Measurements from ENCODE around the gene FGD5. TPM values are rescaled to one million over a fixed set of nuclear protein-coding genes. Genes with fewer than 3 reads are reported as not detected.

FGD5 gene
- total RNA-seq, 1 donor from 2014 or later, result 3.2 TPM

- TF ChIP-seq, protein P1, sequence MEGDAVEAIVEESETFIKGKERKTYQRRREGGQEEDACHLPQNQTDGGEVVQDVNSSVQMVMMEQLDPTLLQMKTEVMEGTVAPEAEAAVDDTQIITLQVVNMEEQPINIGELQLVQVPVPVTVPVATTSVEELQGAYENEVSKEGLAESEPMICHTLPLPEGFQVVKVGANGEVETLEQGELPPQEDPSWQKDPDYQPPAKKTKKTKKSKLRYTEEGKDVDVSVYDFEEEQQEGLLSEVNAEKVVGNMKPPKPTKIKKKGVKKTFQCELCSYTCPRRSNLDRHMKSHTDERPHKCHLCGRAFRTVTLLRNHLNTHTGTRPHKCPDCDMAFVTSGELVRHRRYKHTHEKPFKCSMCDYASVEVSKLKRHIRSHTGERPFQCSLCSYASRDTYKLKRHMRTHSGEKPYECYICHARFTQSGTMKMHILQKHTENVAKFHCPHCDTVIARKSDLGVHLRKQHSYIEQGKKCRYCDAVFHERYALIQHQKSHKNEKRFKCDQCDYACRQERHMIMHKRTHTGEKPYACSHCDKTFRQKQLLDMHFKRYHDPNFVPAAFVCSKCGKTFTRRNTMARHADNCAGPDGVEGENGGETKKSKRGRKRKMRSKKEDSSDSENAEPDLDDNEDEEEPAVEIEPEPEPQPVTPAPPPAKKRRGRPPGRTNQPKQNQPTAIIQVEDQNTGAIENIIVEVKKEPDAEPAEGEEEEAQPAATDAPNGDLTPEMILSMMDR (IDR thresholded peaks at IDR 0.05; ENCODE audit: unreplicated experiment), result no peak
- peaks cover 84% of the 10 kb centered on the region for H3K27me3 Mint-ChIP-seq (ENCODE audit: low read depth)
- H3K4me1 Mint-ChIP-seq, result peaks cover 11% of the 10 kb centered on the region
- no peak overlapping the region for H3K4me3 Mint-ChIP-seq
- no peaks in the 10 kb centered on the region for H3K9me3 Mint-ChIP-seq
- no peaks in the 10 kb centered on the region for H3K36me3 Mint-ChIP-seq
- no peak overlapping the region for H3K27ac Mint-ChIP-seq
- no peak for DNase-seq (ENCODE audit: low spot score in 2 of 2, unreplicated experiment in 2 of 2)
Observed at GRCh38 chr3:14812196-14812790, 6.5 kb upstream of the FGD5 start.

GRCh38 chr3:14814411-14814871 is 4.3 kb upstream of the FGD5 start:
- H3K27me3 Mint-ChIP-seq (ENCODE audit: low read depth), result peaks cover 81% of the 10 kb centered on the region
- no peak for DNase-seq (ENCODE audit: low spot score in 2 of 2, unreplicated experiment in 2 of 2)
- no peaks in the 10 kb centered on the region for H3K36me3 Mint-ChIP-seq
- TF ChIP-seq, protein P1 (IDR thresholded peaks at IDR 0.05; ENCODE audit: unreplicated experiment), result no peak
- no peak overlapping the region for H3K4me3 Mint-ChIP-seq
- no peak overlapping the region for H3K27ac Mint-ChIP-seq
- no peaks in the 10 kb centered on the region for H3K9me3 Mint-ChIP-seq
- H3K4me1 Mint-ChIP-seq, result peaks cover 11% of the 10 kb centered on the region

- no peak overlapping the region for H3K27ac Mint-ChIP-seq
- H3K4me1 Mint-ChIP-seq, result peaks cover 2% of the 10 kb centered on the region
- no peaks in the 10 kb centered on the region for H3K9me3 Mint-ChIP-seq
- TF ChIP-seq, protein P1 (IDR thresholded peaks at IDR 0.05; ENCODE audit: unreplicated experiment), result no peak
- peaks cover 84% of the 10 kb centered on the region for H3K27me3 Mint-ChIP-seq (ENCODE audit: low read depth)
- H3K36me3 Mint-ChIP-seq, result no peaks in the 10 kb centered on the region
- H3K4me3 Mint-ChIP-seq, result no peak overlapping the region
- no peak for DNase-seq (ENCODE audit: low spot score in 2 of 2, unreplicated experiment in 2 of 2)
Observed at GRCh38 chr3:14816359-14816758, 2.4 kb upstream of the FGD5 start.

DNA sequence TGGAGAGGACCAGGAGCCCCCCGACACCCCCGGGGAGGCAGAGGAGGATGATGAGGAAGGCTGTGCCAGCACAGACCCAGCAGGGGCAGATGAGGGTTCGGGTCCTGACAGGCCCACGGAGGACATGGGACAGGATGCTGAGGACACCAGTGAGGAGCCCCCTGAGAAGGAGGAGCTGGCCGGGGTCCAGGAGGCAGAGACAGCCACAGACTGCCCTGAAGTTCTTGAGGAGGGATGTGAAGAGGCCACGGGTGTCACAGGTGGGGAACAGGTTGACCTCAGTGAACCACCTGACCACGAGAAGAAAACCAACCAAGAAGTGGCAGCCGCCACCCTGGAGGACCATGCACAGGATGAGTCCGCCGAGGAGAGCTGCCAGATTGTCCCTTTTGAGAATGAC is 909 bp downstream of the FGD5 start:
- no peak for DNase-seq (ENCODE audit: low spot score in 2 of 2, unreplicated experiment in 2 of 2)
- Mint-ChIP-seq H3K36me3 (no peaks in the 10 kb centered on the region), H3K27me3 (ENCODE audit: low read depth) (peaks cover 71% of the 10 kb centered on the region), H3K27ac (no peak overlapping the region), H3K4me3 (no peak overlapping the region), H3K4me1 (peaks cover 17% of the 10 kb centered on the region), H3K9me3 (no peaks in the 10 kb centered on the region)
- TF ChIP-seq, protein P1 (IDR thresholded peaks at IDR 0.05; ENCODE audit: unreplicated experiment), result no peak

- TF ChIP-seq, protein P1 (IDR thresholded peaks at IDR 0.05; ENCODE audit: unreplicated experiment), result no peak
- peaks cover 17% of the 10 kb centered on the region for H3K4me1 Mint-ChIP-seq
- no peaks in the 10 kb centered on the region for H3K36me3 Mint-ChIP-seq
- no peaks in the 10 kb centered on the region for H3K9me3 Mint-ChIP-seq
- H3K27me3 Mint-ChIP-seq (ENCODE audit: low read depth), result peaks cover 69% of the 10 kb centered on the region
- H3K4me3 Mint-ChIP-seq, result no peak overlapping the region
- no peak for DNase-seq (ENCODE audit: low spot score in 2 of 2, unreplicated experiment in 2 of 2)
- no peak overlapping the region for H3K27ac Mint-ChIP-seq
Observed at GRCh38 chr3:14820156-14820555, 1.4 kb downstream of the FGD5 start.
